HG02938 (cell line): ENCODE measurements around the gene GPR84.
"Not testable (repeated sequence)": the region's sequence is repeated elsewhere in the genome, so short reads cannot be mapped to it uniquely, and the experiment has no call there.

ENCODE experiments used
- ATAC-seq: cut with Tn5 transposase; IDR thresholded peaks from one replicate; pipeline ENCODE4 v1.9.1; 2021; ENCODE audit warnings: mild to moderate bottlenecking, moderate library complexity; ENCODE audit not compliant: unreplicated experiment

The GPR84 gene

GRCh38 chr12:54328595-54329337, 35.5 kb downstream of the GPR84 start:
- ATAC-seq, result no peak

GRCh38 chr12:54325442-54326109, 38.7 kb downstream of the GPR84 start:
- ATAC-seq, result not testable (repeated sequence)

GRCh38 chr12:54324617-54325441, 39.5 kb downstream of the GPR84 start, which contains the start of gene COPZ1:
Gene COPZ1, plus strand, starts transcription at chr12:54325131. Its CDS starts 33 bp downstream, at chr12:54325164.
- ATAC-seq, result peak; percentile 99

- no peak for ATAC-seq
Observed at GRCh38 chr12:54321363-54321762, 42.9 kb downstream of the GPR84 start.
